Stimulated activated CD8-positive, alpha-beta memory T cell treated with anti-CD3 and anti-CD28 coated beads, Interleukin-7, amount 100 ng/mL, for 24 hours (primary cell): Measurements from ENCODE around the gene DISC1.
"Not testable (repeated sequence)": the region's sequence is repeated elsewhere in the genome, so short reads cannot be mapped to it uniquely, and the experiment has no call there.

Experiments
- DNase-seq: peaks from one replicate; pipeline ENCODE4 v3.0.0-alpha.2; 2020; ENCODE audit warnings: low read depth

Gene DISC1

DNA sequence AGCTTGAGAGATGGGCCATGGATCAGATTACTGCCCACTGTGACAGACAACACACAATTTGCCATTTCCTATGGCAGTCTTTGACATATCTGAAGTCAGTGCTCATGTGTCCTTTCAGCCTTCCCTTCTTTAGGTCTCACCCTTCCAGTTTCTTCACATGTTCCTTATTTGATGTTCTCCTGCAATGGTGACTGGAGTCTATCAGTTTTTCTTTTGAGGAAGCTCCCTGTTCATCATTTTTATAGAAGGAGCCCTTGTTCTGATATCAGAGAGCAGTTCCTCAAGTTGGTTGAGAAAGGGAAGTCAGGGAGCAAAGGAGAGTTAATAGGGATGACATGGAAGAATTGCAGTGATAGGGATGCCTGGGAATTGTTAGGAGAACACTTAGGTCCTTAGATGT lies 42.2 kb downstream of the DISC1 start:
- DNase-seq = no peak

DNA sequence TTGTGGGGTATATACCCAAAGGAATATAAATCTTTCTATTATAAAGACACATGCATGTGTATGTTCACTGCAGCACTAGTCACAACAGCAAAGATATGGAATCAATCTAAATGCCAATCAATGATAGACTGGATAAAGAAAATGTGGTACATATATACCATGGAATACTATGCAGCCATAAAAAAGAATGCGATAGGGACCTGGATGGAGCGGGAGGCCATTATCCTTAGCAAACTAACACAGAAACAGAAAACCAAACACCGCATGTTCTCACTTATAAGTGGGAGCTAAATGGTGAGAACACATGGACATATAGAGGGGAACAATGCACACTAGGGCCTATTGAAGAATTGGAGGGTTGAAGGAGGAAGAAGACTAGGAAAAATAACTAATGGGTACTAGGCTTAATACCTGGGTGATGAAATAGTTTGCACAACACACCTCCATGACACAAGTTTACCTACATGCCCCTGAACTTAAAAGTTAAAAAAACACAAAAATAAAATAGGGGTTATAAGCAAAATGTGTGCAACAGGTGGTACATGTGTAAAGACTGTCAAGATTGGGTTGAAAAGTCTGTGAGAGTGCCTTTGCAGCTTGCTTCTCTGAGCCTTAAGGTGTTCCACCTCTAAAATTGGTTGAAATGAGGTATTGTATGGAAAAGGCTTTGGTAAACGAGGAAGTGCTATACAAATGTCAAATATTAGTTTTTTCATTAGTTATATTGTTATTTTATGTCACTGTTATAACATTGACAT lies 43.5 kb downstream of the DISC1 start:
- not testable (repeated sequence) for DNase-seq

- DNase-seq = no peak
These were observed 44.2 kb downstream of the DISC1 start for GRCh38 chr1:231670755-231671154.

DNA sequence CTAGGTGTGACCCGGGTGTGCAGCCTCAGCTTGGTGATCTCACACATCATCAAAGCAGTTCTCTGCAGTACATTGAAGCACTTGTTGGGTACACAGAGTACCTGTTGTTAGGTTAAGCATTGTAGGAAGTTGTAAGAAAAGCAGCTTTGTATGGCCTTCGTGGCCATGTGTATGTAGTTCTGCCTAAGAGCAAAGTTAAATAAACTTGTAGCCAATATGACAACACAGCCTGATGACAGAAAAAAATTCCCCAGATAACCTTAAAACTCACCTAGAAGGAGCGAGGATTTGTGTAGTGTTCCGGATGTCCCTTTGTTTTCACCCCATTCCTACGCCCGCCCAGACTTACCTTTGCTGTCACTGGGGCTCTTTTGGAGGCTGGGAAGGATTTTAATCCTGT lies 48.0 kb downstream of the DISC1 start:
- DNase-seq = no peak

GRCh38 chr1:231676487-231676886 lies 49.9 kb downstream of the DISC1 start:
- DNase-seq = no peak

GRCh38 chr1:231677442-231677841 lies 50.9 kb downstream of the DISC1 start:
- no peak for DNase-seq

GRCh38 chr1:231678011-231678432 lies 51.4 kb downstream of the DISC1 start:
- DNase-seq = no peak

GRCh38 chr1:231679109-231679508 lies 52.5 kb downstream of the DISC1 start:
- no peak for DNase-seq

DNA sequence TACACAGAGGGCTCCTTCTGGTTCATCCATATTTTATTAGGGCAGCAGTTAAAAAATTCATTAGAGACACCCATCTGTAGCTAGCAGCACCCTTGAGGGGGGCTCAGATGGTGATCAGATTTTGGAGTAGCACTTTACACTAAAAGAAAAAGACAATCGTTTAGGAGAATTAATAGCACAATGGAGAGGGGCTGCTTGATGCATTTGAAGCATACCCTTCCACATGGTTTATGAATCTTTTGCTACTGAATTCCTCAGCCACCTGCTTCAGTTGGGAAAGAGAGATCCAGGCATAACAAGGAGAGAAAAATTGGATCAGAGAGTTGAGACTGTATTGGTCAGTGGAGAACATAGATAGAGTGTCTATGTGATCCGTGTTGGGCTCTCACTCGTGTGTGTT lies 54.4 kb downstream of the DISC1 start:
- DNase-seq = no peak

GRCh38 chr1:231682779-231683178 lies 56.2 kb downstream of the DISC1 start:
- no peak for DNase-seq

DNA sequence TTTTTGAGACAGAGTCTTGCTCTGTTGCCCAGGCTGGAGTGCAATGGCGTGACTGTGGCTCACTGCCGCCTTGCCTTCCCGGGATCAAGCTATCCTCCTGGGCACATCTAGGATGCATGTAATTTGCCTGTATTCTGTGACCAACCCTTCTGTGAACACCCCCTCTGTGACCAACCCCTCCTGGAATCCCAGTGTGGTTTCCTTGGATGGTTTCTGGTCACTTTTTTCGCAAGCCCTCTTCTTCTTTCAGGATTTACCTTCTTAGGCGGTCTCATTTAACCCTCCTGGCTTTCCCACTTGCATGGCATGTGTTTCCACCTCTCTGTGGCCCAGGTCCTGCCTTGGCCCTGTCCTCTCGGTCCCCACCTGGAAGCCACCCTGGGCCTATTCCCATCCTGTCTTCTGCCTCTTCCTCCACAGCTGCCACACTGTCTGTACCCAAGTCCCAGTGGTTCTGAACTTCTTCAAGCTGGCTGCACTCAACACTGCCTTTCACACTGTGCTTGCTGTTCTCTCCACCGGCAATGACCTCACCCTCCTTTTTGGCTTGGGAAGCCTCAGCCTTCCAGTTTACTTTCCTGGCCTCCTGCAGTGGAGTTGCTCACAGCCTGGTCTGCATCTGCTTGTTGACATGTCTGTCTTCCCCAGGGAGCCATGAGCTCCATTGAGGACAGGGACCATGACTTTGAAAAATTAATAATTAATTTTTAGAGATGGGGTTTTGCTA lies 57.0 kb downstream of the DISC1 start:
- no peak for DNase-seq

GRCh38 chr1:231684356-231685244 lies 58.0 kb downstream of the DISC1 start:
- no peak for DNase-seq

- DNase-seq = no peak
These were observed 59.8 kb downstream of the DISC1 start for GRCh38 chr1:231686384-231686783.

DNA sequence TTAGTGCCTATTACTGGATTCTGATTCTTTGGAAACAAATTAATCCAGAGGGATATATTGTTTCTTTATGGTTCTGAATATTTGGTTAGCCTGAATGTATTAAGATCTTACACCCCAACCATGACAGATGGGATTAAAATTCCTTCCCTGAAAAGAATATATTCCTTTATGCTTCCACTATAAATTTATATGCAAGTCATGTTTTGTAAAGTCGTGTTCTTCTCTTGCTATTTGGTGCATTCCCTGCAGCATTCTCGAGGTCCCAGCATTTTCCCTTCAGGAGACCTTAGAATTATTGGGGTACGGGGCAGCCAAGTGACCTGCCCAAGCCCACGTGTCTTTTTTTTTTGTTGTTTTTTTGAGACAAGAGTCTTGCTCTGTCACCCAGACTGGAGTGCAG lies 62.4 kb downstream of the DISC1 start:
- no peak for DNase-seq

DNA sequence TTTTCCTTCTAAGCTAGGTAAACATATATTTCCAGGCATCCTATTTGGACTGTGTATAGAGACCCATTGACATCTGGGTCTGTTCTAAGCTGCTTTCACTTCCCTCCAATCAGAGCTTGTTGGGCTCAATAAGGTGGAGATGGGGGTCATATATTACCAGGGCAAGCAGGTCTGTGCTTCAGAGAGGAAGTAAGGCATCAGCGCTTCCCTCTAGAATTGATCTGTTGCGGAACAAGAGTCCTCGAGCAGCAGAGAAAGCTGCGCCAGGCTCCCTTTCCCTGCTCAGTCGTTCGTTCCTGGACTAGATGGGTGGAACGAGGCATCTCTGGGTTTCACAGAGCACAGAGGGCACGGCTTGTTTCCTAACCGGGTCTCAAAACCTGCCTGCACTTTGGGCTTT lies 63.5 kb downstream of the DISC1 start:
- no peak for DNase-seq

- DNase-seq = no peak
These were observed 65.1 kb downstream of the DISC1 start for GRCh38 chr1:231691618-231692259.

- DNase-seq = no peak
These were observed 66.9 kb downstream of the DISC1 start for GRCh38 chr1:231693361-231694074.

GRCh38 chr1:231694075-231694431 lies 67.5 kb downstream of the DISC1 start:
- DNase-seq = no peak

DNA sequence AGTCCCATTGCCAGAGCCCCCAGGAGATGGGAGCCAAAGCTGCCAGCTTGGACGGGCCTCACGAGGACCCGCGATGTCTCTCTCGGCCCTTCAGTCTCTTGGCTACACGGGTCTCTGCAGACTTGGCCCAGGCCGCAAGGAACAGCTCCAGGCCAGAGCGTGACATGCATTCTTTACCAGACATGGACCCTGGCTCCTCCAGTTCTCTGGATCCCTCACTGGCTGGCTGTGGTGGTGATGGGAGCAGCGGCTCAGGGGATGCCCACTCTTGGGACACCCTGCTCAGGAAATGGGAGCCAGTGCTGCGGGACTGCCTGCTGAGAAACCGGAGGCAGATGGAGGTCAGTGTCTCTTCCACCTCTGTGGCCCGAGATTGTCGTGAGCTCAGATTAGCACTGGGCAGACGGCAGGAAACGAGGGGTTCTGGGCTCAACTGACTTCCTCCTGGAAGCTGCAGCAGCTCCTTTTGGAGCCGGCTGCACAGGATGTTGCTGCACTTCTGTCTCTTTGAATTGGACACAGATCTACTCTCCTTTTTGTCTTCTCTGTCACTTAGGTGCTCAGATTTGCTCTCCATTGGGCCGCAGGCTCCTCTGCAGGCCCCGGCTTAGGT lies 68.0 kb downstream of the DISC1 start:
- no peak for DNase-seq

DNA sequence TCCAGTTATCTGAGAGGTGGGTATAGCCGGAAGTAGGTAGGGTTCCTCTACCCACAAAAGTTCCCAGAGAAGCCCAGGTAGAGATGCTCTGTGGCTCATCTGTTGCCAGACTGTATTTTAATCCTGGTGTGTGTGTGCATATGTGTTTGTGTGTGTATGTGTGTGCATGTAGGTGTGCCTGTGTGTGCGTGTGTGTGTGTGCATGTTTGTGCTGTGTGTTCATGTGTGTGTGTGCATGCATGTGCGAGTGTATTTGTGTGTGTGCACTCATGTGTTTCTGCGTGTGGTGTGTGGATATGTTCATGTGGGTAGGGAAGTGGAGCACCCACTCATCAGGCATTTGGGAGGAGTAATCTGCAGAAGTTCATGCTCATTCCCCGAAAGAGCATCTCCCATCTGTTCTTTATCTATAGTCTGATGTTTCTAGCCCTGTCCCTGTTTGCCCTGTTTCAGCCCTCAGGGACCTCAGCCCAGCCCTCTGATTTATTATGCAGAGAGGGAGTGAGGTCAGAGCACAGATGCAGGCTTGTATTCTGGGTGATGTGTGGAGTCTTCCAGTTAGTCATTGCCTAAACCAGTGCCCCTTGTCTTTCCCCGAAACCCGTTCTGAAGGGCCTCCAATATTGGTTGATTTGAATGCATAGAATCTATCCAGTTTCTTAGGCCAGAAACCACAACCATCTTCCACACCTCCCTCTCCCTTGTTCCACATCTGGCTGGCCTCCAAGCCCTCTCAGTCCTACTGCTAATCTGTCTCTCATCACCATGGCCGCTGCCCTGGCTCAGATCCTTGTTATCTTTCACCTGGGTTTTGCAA lies 69.1 kb downstream of the DISC1 start:
- DNase-seq = no peak
